IPS-NIHi7 (cell line): ENCODE results near the gene ERG.
A peak's percentile ranks its signal among the peaks of the same experiment; 100 is the strongest.

Experiments
- DNase-seq: peaks from one replicate; pipeline ENCODE4 v3.0.0; 2012; ENCODE audit warnings: mixed read lengths; ENCODE audit errors: extremely low spot score

ERG gene

GRCh38 chr21:38474124-38474523, 24.2 kb downstream of the ERG start:
- DNase-seq, result no peak

- DNase-seq, result peak; percentile 54
Observed at GRCh38 chr21:38472412-38473108, 25.7 kb downstream of the ERG start.

GRCh38 chr21:38471766-38472165, 26.5 kb downstream of the ERG start:
- no peak for DNase-seq

DNA sequence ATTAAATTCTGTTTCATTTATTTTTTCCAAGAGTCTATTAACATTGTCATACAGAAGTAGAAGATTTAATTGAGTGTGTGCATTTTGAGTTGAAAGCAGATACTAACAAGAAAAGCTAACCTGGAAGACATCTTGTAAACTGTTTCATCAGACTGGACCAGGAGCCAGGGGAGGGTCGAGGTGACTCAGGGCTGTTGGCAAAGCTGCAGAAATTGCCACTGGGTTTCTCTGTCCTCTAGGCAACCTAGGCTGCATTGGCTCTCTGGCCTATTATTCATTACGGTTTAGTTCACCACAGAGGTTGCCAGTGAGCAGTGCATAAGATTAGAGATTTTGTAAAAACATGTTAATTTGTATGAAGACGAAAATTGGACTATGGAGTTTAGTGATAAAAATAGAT, 27.5 kb downstream of the ERG start:
- no peak for DNase-seq

GRCh38 chr21:38469642-38470041, 28.6 kb downstream of the ERG start:
- DNase-seq, result no peak

DNA sequence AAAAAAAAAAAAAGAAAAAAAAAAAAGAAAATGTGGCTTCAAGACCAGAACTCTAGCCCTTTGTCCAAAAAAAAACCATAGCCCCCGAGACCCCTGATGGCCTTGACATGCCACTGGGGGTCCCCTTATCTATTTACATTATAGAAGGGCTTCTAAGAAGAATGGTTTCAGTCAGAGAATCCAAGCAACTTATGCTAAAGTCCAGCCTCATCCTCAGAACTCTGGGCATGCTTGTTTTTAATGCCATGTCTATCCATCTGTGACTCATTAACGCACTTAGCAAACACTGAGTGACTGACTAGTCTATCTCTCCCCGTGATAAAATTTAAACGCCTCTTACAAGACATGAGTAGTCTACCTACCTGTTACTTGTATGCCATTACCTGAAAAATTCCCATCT, 29.3 kb downstream of the ERG start:
- no peak for DNase-seq

GRCh38 chr21:38467911-38468310, 30.4 kb downstream of the ERG start:
- peak; percentile 67 for DNase-seq

DNA sequence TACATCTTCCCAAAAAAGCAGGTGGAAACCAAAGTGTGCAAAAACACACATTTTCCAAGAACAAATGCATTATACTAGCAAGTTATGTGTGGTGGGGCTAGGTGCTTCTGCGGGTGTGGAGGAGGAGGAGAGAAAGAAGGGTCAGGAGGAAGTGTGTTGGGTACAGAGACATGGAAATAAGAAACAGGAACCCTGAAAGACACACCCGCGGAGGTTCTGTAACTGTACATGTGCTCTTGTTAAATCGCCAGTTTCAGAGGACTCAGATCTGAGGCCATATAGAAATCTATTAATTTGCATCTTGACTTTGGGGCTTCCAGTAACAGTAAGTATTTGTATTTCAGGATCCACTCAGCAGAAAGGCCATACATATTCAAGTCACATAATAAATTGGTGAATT, 30.9 kb downstream of the ERG start:
- DNase-seq, result no peak

DNA sequence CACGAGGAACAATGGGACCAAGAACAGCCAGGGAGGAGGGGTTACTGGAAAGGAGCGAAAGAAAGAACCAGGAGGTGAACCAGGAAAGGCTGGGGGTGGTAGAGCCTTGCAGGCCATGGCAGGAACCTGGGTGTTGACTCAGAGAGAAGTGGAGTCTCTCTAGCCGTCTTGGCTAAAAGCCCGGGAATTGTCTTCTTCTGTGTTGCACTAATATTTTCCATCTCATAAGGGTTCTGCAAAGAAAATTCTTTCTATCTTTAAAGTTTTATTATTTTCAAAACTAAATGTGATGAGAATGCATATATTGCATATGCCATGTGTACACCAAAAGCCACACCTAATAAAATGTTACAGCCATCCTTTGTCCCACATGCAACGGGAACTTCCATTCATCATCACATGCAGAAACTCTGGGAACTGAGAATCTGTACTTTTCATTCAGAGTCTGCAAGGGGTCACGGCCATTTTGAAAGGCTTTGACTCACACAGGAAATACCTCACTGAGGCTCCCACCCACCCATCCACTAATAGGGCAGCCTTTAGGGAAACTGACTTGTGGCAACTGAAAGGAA, 38.0 kb downstream of the ERG start:
- DNase-seq, result no peak

DNA sequence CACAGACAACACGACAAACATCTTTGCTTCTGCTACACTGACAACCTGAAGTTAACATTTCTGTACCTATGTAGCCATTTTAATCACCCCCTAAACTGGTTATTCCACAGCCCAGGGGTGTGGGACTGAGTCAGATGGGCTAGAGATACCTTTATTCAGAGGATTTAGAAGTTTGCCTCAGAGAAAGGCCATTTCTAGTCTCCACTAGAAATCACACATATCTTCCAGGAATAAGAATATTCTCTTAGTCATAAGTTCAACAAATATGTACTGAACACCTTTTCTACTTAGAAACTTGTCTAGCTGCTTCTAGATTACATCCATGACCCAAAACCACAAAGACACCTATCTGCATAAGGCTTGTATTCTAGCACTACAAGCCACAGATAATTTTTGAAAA, 38.8 kb downstream of the ERG start:
- DNase-seq, result no peak

- no peak for DNase-seq
Observed at GRCh38 chr21:38455403-38455802, 42.9 kb downstream of the ERG start.

GRCh38 chr21:38454702-38455101, 43.6 kb downstream of the ERG start:
- DNase-seq, result no peak

DNA sequence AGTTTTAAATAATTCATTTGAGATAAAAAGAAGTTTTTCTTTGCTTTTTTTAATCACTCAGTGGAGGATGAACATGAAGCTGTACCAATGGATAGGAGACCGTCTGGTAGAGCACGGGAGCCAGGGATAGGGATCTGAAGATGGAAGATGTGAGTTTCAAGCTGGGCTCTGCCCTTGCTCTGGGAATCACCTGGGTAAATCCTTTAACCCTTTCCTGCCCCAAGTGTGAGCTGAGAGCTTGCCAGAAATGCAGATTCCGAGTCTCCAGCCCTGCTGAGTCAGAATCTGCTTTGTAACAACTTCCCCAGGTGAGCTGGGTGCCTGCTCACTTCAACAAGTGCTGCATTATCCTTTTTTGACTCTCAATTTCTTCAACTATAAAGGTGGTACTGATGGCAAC, 44.1 kb downstream of the ERG start:
- DNase-seq, result peak; percentile 26

DNA sequence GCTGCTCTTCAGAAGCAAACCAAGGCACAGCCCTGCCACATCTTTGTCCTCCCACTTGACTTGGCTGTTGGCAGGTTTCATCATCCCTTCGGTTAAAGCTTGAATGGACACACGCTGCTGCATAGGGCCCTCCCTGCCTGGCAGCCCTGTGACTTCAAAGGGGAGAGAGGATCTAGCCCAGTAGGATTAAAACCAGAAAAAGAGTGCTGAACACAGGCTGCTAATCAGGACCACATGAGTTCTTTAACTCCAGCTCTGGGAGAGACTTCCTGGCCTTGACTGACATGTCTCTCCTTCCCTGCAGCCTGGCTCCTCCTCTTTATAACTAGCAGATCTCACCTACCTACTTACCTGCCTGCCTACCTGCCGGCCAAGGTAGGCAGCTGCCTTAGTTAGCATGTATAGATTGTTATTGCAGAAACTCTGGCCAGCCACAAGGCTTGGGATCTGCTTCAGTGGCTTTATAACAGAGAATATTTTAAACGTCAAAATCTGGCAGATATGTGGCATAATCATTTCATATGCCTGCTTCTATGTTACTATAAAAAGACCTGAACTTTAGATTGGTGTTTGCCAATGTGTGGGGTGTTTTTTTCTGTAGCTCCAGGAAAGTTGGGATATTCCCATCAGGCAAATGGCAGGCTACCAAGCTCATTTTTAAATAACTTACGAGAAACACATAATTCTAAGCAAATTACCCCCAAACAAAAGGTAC, 49.4 kb downstream of the ERG start:
- peak; percentile 71 for DNase-seq

- DNase-seq, result no peak
Observed at GRCh38 chr21:38447611-38448010, 50.7 kb downstream of the ERG start.

DNA sequence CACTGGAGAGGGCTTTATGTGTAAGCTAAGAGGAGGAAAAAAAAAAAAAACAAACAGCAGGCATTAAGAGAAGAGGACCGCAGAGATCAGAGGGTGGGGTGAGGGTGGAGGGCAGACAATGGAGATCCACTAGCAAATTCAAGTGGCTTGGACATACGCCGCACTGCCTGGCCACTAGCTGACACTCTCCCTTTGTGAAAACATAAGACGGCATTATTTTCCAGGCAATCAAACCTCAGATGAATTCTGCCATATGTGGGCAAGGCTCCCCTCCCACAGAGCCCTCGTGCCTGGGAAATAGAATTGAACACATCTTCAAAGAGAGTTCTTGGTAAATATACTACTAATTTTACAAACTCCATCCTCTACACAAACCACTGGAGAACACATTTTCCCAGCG, 53.6 kb downstream of the ERG start:
- DNase-seq, result no peak

GRCh38 chr21:38443110-38443509, 55.2 kb downstream of the ERG start:
- DNase-seq, result no peak

DNA sequence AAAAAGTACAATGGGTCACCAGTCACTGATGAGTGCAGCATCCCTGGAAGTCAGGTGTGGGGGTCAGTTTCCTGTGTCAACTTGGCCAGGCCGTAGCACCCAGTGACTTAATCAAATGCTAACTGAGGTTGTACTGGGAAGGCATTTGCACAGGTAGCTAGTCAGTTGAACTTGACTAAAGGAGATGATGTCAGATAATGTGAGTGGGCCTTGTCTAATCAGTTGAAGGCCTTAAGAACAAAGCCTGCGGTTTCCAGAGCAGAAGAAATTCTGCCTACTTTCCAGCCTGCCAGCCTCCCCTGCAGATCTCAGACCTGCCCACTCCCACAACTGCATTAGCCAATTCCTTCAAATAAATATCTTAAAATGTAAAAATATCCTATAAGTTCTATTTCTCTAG, 57.1 kb downstream of the ERG start:
- DNase-seq, result no peak

DNA sequence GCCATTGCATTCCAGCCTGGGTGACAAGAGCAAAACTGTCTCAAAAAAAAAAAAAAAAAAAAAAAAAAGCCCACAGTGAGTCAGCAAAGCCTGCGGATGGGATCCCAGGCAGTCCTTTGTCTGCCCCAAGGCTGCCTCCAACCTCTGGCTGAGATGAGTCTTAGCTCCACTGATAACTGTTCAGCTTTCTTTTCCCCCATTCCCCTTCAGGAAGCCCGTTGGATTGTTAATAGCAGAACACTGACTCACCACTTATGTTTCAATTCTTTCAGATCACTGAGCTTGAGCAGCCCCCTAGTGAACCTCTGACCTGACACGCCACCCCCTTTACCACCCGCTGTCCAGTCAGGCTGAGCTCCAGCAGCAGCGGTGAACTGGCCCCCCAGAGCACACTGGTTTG, 57.5 kb downstream of the ERG start:
- DNase-seq, result peak; percentile 35

DNA sequence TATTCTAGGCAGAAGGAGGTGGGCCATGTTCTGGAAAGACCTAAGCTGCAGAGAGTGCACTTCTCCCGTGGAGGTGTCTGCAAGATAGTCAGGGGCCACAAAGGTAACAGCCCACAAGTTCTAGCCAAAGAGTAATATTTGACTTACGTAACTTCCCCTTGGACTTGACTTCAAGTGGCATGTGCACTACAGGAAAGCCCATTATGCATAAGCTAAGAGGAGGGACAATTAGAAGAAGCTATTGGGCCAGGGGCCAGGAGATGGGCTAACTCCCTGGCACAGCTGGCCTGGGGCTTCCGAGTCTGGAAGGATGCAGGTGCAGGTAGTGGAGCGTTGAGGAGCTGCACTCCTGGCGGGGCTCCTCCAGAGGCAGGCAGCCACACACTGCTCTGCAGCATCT, 58.3 kb downstream of the ERG start:
- no peak for DNase-seq

DNA sequence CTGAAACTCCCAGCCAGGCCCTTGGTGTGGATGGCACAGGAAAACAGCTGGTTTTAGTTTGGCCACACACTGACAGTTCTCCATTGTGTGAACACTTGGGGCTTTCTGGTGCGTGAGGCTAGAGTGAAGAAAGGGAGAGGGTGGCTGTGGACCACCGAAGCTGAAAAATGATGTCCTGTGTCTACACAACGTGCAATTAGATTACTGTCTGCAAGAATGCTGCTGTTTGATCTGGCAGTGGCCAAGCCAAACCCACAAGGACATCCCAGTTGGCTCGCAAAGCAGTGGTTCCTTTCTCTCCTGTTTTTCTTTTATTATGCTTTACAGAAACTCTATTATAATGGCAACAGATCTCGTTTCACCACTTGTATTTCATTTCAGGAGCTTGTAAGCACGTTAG, 58.9 kb downstream of the ERG start:
- DNase-seq, result no peak

DNA sequence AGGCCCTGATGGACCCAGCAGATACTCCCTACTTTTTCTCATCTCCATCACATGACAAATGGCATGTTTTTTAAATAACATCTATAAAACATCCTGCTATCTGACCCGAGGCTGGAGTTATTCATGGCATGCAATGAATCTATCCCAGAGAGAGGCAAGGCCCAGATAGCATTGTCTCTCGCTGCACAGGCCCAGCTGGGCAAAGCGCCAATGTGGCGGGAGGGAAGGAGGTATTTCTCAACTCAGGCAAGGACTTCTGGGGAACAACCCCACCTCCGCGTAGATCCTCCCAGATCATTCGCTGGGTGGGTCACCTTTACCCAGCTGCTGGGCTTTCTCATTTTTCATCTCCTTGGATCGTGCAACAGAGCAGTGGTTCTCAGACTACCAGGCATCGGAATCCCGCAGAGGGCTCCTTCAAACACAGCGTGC, 59.8 kb downstream of the ERG start:
- DNase-seq, result no peak

DNA sequence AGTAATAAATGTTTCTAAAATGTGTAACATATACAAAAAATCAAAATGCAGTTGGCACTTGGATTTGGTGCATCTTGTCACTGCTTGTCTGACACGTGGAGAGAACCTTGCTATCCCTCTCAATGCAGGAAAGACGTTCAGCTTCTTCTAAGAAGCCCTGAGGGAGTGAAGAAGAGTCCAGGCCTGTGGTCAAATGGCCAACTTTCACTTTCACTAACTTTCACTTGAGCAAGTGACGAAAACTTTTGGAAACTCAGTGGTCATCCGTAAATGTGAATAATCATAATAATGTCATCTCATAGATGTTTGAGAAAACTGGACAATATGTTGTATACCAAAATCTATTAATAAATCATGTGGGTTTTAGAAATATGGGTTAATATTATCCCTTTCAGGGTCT, 61.9 kb downstream of the ERG start:
- no peak for DNase-seq
